NCI-H526 (cell line): ENCODE results near the gene CSTF2T.
"Not testable (repeated sequence)": the region's sequence is repeated elsewhere in the genome, so short reads cannot be mapped to it uniquely, and the experiment has no call there.

Experiments
- DNase-seq, 2 experiments: peaks; one replicate each; lab custom pipeline; 2025; lab: John Stamatoyannopoulos, UW

The CSTF2T gene

GRCh38 chr10:51696251-51696650, 3.1 kb downstream of the CSTF2T start:
- no peak for DNase-seq

GRCh38 chr10:51694086-51694768, 5.2 kb downstream of the CSTF2T start:
- no peak for DNase-seq

GRCh38 chr10:51691135-51691534, 8.3 kb downstream of the CSTF2T start:
- no peak for DNase-seq

- no peak for DNase-seq
Measured at GRCh38 chr10:51689536-51689935, 9.9 kb downstream of the CSTF2T start.

GRCh38 chr10:51688826-51689225, 10.6 kb downstream of the CSTF2T start:
- DNase-seq: not testable (repeated sequence)

GRCh38 chr10:51687296-51687695, 12.1 kb downstream of the CSTF2T start:
- no peak for DNase-seq

GRCh38 chr10:51685768-51686167, 13.6 kb downstream of the CSTF2T start:
- no peak for DNase-seq

- no peak for DNase-seq
Measured at GRCh38 chr10:51683031-51683691, 16.2 kb downstream of the CSTF2T start.

- DNase-seq: no peak
Measured at GRCh38 chr10:51679841-51680240, 19.6 kb downstream of the CSTF2T start.

GRCh38 chr10:51675088-51675487, 24.3 kb downstream of the CSTF2T start:
- no peak for DNase-seq

GRCh38 chr10:51672039-51672535, 27.3 kb downstream of the CSTF2T start:
- DNase-seq: no peak

- DNase-seq: no peak
Measured at GRCh38 chr10:51669041-51669440, 30.4 kb downstream of the CSTF2T start.

GRCh38 chr10:51668336-51668689, 31.1 kb downstream of the CSTF2T start:
- no peak for DNase-seq

GRCh38 chr10:51667678-51668335, 31.6 kb downstream of the CSTF2T start:
- no peak for DNase-seq

- DNase-seq: no peak
Measured at GRCh38 chr10:51666456-51666855, 32.9 kb downstream of the CSTF2T start.

GRCh38 chr10:51663086-51663485, 36.3 kb downstream of the CSTF2T start:
- DNase-seq: no peak

GRCh38 chr10:51659344-51659743, 40.1 kb downstream of the CSTF2T start:
- no peak for DNase-seq

GRCh38 chr10:51658000-51658399, 41.4 kb downstream of the CSTF2T start:
- no peak for DNase-seq

GRCh38 chr10:51656503-51656902, 42.9 kb downstream of the CSTF2T start:
- DNase-seq: no peak

- DNase-seq: no peak
Measured at GRCh38 chr10:51654918-51655317, 44.5 kb downstream of the CSTF2T start.

GRCh38 chr10:51653025-51653424, 46.4 kb downstream of the CSTF2T start:
- no peak for DNase-seq

GRCh38 chr10:51651063-51651462, 48.3 kb downstream of the CSTF2T start:
- DNase-seq: no peak

- DNase-seq: no peak
Measured at GRCh38 chr10:51649064-51649463, 50.3 kb downstream of the CSTF2T start.
